ENCODE measurements around the gene OASL. TPM values are rescaled to one million over a fixed set of nuclear protein-coding genes. Genes with fewer than 3 reads are reported as not detected.

The OASL gene
- total and polyA plus RNA-seq, 10 of the 15 experiments (the other 5 are each of a cell fraction or from before 2014, with no cell fraction given) = 2.3 to 9.1 (median 2.7) TPM

DNA sequence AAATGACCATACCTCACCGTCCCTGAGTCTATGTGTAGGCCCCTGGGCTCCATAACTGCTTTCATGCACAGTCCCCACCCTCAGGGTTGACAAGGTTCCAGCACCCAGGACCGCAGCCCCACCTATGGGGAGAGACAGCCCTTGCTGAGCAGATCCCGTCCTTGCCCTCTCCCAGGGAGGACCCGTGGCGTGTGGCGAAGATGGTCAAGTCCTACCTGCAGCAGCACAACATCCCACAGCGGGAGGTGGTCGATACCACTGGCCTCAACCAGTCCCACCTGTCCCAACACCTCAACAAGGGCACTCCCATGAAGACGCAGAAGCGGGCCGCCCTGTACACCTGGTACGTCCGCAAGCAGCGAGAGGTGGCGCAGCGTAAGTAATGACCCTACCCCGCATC, 50.4 kb downstream of the OASL start:
- SMC1A ChIA-PET (ENCODE audit: uncharacterized antibody, unreplicated experiment) = no interaction called here
- no TSS peak for BruUV-seq (replicated peaks)

DNA sequence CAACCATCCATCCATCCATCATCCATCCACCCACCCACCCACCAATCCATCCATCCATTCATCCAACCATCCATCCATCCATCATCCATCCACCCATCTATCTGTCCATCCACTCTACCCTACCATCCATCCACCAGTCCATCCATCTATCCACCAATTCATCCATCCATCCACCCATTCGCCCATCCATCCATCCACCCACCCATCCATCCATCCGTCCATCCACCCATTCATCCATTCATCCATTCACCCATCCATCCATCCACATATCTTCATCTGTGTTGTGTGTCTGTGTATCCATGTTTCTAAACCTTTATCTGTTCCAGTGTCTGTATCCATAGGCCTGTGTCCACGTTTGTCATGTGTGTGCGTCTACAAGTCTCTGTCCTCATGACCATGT, 50.8 kb downstream of the OASL start:
- Histone ChIP-seq H3K9ac (ENCODE audit: control insufficient read depth, insufficient read depth, low read length) (no peak overlapping the region), H3K4me2 (ENCODE audit: control insufficient read depth, insufficient read depth) (no peak overlapping the region), H3K27ac (ENCODE audit: control insufficient read depth, insufficient read depth) (no peak overlapping the region), H2AFZ (ENCODE audit: control insufficient read depth, low read depth, low read length) (no peak overlapping the region), H3K36me3 (ENCODE audit: control insufficient read depth in 2 of 2, insufficient read depth in 2 of 2, low read length in 1 of 2) (no peaks in the 10 kb centered on the region), H4K20me1 (ENCODE audit: control insufficient read depth, insufficient read depth) (no peaks in the 10 kb centered on the region), H3K27me3 (replicated peaks in 1 of 2; ENCODE audit: control insufficient read depth in 2 of 2, insufficient read depth in 2 of 2, low read length in 1 of 2) (no peaks in the 10 kb centered on the region), H3K79me2 (ENCODE audit: control insufficient read depth, insufficient read depth, low read length) (no peaks in the 10 kb centered on the region), H3K4me3 (no peak overlapping the region), H3K9me3 (replicated peaks; ENCODE audit: control insufficient read depth, insufficient read depth, low read length) (no peaks in the 10 kb centered on the region), H3K4me1 (ENCODE audit: control insufficient read depth, insufficient read depth, low read length) (no peaks in the 10 kb centered on the region)
- ATAC-seq (no peak), DNase-seq (ENCODE audit: low read depth, low spot score) (no peak), FAIRE-seq (no peak)
- RAD21 ChIA-PET (ENCODE audit: unreplicated experiment) = no interaction called here
- WGBS (ENCODE audit: insufficient coverage, insufficient replicate concordance, low lambda C conversion rate, missing lambda C conversion rate) = 27% methylated on average over 4 of the region's 4 CpGs
- intact Hi-C loops (cut with micrococcal nuclease; ENCODE audit: unreplicated experiment) (no loop called here), in situ Hi-C loops (cut with MboI) (no loop called here)
- POLR2A ChIA-PET = no interaction called here
- TF ChIP-seq SIN3A (IDR thresholded peaks at IDR 0.05; ENCODE audit: low read depth, low read length) = no peak
- TF ChIP-seq, protein P1, sequence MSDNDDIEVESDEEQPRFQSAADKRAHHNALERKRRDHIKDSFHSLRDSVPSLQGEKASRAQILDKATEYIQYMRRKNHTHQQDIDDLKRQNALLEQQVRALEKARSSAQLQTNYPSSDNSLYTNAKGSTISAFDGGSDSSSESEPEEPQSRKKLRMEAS (IDR thresholded peaks at IDR 0.05; ENCODE audit: low read depth, low read length) = no peak
- no peak for TF ChIP-seq YY1 (IDR thresholded peaks at IDR 0.05; ENCODE audit: low read depth, low read length)
- TF ChIP-seq, protein P2, sequence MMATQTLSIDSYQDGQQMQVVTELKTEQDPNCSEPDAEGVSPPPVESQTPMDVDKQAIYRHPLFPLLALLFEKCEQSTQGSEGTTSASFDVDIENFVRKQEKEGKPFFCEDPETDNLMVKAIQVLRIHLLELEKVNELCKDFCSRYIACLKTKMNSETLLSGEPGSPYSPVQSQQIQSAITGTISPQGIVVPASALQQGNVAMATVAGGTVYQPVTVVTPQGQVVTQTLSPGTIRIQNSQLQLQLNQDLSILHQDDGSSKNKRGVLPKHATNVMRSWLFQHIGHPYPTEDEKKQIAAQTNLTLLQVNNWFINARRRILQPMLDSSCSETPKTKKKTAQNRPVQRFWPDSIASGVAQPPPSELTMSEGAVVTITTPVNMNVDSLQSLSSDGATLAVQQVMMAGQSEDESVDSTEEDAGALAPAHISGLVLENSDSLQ (IDR thresholded peaks at IDR 0.05) = no peak
- TF ChIP-seq NRF1 (conservative IDR thresholded peaks at IDR 0.05; ENCODE audit: low read depth, low read length) = no peak
- TF ChIP-seq, protein P3, sequence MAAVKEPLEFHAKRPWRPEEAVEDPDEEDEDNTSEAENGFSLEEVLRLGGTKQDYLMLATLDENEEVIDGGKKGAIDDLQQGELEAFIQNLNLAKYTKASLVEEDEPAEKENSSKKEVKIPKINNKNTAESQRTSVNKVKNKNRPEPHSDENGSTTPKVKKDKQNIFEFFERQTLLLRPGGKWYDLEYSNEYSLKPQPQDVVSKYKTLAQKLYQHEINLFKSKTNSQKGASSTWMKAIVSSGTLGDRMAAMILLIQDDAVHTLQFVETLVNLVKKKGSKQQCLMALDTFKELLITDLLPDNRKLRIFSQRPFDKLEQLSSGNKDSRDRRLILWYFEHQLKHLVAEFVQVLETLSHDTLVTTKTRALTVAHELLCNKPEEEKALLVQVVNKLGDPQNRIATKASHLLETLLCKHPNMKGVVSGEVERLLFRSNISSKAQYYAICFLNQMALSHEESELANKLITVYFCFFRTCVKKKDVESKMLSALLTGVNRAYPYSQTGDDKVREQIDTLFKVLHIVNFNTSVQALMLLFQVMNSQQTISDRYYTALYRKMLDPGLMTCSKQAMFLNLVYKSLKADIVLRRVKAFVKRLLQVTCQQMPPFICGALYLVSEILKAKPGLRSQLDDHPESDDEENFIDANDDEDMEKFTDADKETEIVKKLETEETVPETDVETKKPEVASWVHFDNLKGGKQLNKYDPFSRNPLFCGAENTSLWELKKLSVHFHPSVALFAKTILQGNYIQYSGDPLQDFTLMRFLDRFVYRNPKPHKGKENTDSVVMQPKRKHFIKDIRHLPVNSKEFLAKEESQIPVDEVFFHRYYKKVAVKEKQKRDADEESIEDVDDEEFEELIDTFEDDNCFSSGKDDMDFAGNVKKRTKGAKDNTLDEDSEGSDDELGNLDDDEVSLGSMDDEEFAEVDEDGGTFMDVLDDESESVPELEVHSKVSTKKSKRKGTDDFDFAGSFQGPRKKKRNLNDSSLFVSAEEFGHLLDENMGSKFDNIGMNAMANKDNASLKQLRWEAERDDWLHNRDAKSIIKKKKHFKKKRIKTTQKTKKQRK (IDR thresholded peaks at IDR 0.05; ENCODE audit: low read depth, low read length) = no peak
- no peak for TF ChIP-seq SRF (IDR thresholded peaks at IDR 0.05; ENCODE audit: low read depth in 2 of 2, low read length in 2 of 2)
- TF ChIP-seq HCFC1 (IDR thresholded peaks at IDR 0.05; ENCODE audit: low read length) = no peak
- no peak for TF ChIP-seq GABPA (IDR thresholded peaks at IDR 0.05; ENCODE audit: low read depth)
- no TSS peak for BruUV-seq (replicated peaks)
- CTCF ChIA-PET = no interaction called here
- SMC1A ChIA-PET (ENCODE audit: uncharacterized antibody, unreplicated experiment) = no interaction called here

More for the DNA sequence above, 50.4 kb downstream of the OASL start:
- Histone ChIP-seq H3K79me2 (ENCODE audit: control insufficient read depth, insufficient read depth, low read length) (no peaks in the 10 kb centered on the region), H4K20me1 (ENCODE audit: control insufficient read depth, insufficient read depth) (no peaks in the 10 kb centered on the region), H3K27me3 (replicated peaks in 1 of 2; ENCODE audit: control insufficient read depth in 2 of 2, insufficient read depth in 2 of 2, low read length in 1 of 2) (no peaks in the 10 kb centered on the region), H3K9me3 (replicated peaks; ENCODE audit: control insufficient read depth, insufficient read depth, low read length) (no peaks in the 10 kb centered on the region), H2AFZ (ENCODE audit: control insufficient read depth, low read depth, low read length) (no peak overlapping the region), H3K4me1 (ENCODE audit: control insufficient read depth, insufficient read depth, low read length) (no peaks in the 10 kb centered on the region), H3K4me2 (ENCODE audit: control insufficient read depth, insufficient read depth) (no peak overlapping the region), H3K36me3 (ENCODE audit: control insufficient read depth in 2 of 2, insufficient read depth in 2 of 2, low read length in 1 of 2) (no peaks in the 10 kb centered on the region), H3K4me3 (no peak overlapping the region), H3K27ac (ENCODE audit: control insufficient read depth, insufficient read depth) (no peak overlapping the region), H3K9ac (ENCODE audit: control insufficient read depth, insufficient read depth, low read length) (no peak overlapping the region)
- FAIRE-seq = no peak
- no peak for ATAC-seq
- in situ Hi-C loops (cut with MboI) (no loop called here), intact Hi-C loops (cut with micrococcal nuclease; ENCODE audit: unreplicated experiment) (no loop called here)
- no peak for TF ChIP-seq HCFC1 (IDR thresholded peaks at IDR 0.05; ENCODE audit: low read length)
- no peak for TF ChIP-seq SIN3A (IDR thresholded peaks at IDR 0.05; ENCODE audit: low read depth, low read length)
- no peak for TF ChIP-seq MYB (IDR thresholded peaks at IDR 0.05; ENCODE audit: borderline replicate concordance, low read depth, low read length)
- no peak for TF ChIP-seq RAD21 (IDR thresholded peaks at IDR 0.05; ENCODE audit: insufficient read depth, low read depth, low read length)
- no peak for TF ChIP-seq JUND (IDR thresholded peaks at IDR 0.05; ENCODE audit: low read depth, low read length)
- TF ChIP-seq ASH2L (IDR thresholded peaks at IDR 0.05; ENCODE audit: borderline replicate concordance, low read depth) = no peak
- TF ChIP-seq MEF2B (IDR thresholded peaks at IDR 0.05; ENCODE audit: partially characterized antibody, poor library complexity, severe bottlenecking) = no peak
- no peak for TF ChIP-seq SP1 (IDR thresholded peaks at IDR 0.05; ENCODE audit: low read depth, low read length)
- TF ChIP-seq SREBF2 (IDR thresholded peaks at IDR 0.05; ENCODE audit: low read length) = no peak
- no peak for TF ChIP-seq YBX1 (IDR thresholded peaks at IDR 0.05)
- 58% methylated on average over 17 of the region's 17 CpGs for WGBS (ENCODE audit: insufficient coverage, insufficient replicate concordance, low lambda C conversion rate, missing lambda C conversion rate)
- ChIA-PET CTCF (no interaction called here), POLR2A (no interaction called here), RAD21 (ENCODE audit: unreplicated experiment) (no interaction called here)
- no peak for DNase-seq (ENCODE audit: low read depth, low spot score)

All from GM12878 (cell line).